ENCODE results near the gene HSD17B2. TPM values are rescaled to one million over a fixed set of nuclear protein-coding genes. Genes with fewer than 3 reads are reported as not detected.

HSD17B2 gene
- total and polyA plus RNA-seq, 2 of the 4 experiments (the other 2 are of a cell fraction) = 0.12 to 0.18 TPM

- Histone ChIP-seq H3K9me1 (ENCODE audit: insufficient read depth, low read length) (peaks cover 4% of the 10 kb centered on the region; the same call in 1 of the 2 replicates), H3K23ac (ENCODE audit: low read depth, low read length) (no peak overlapping the region), H3K4me3 (ENCODE audit: insufficient read depth, low read depth, low read length) (no peak overlapping the region), H3K9ac (ENCODE audit: low read depth, low read length) (no peak overlapping the region), H2AK9ac (replicated peaks; ENCODE audit: low read depth, low read length, poor library complexity) (no peak overlapping the region), H3K56ac (ENCODE audit: extremely low read depth, insufficient read depth, low read length) (no peak overlapping the region), H3K36me3 (ENCODE audit: control insufficient read depth, insufficient read depth, low read length) (peaks cover 27% of the 10 kb centered on the region), H3K4ac (ENCODE audit: low read depth, low read length) (no peak overlapping the region), H3K4me1 (ENCODE audit: control insufficient read depth, insufficient read depth, low read length) (no peaks in the 10 kb centered on the region), H3K14ac (replicated peaks; ENCODE audit: low read depth, low read length) (no peak overlapping the region), H2AK5ac (ENCODE audit: low read depth, low read length) (no peak overlapping the region), H4K8ac (ENCODE audit: low read depth in 2 of 2, low read length in 2 of 2) (no peak overlapping the region), H3K4me2 (ENCODE audit: low read depth, low read length) (no peak overlapping the region), H2BK20ac (ENCODE audit: low read depth, low read length) (no peak overlapping the region), H2AFZ (replicated peaks; ENCODE audit: low read length, poor library complexity) (no peak overlapping the region), H4K20me1 (ENCODE audit: insufficient read depth, low read length) (no peaks in the 10 kb centered on the region), H4K91ac (ENCODE audit: insufficient read depth, low read depth, low read length) (no peak overlapping the region), H2BK120ac (ENCODE audit: low read depth, low read length) (no peak overlapping the region), H4K5ac (ENCODE audit: low read depth, low read length) (no peak overlapping the region), H3K27me3 (ENCODE audit: control insufficient read depth, insufficient read depth, low read length) (no peaks in the 10 kb centered on the region), H3K79me1 (ENCODE audit: low read depth in 1 of 2, low read length in 2 of 2) (peaks cover 0 to 8% of the 10 kb centered on the region in 2 experiments; a peak in 3 of 4 replicates), H2BK5ac (ENCODE audit: low read depth, low read length, poor library complexity, severe bottlenecking) (no peak overlapping the region), H3K9me3 (ENCODE audit: control insufficient read depth, insufficient read depth, low read length) (no peaks in the 10 kb centered on the region), H2BK15ac (ENCODE audit: low read depth, low read length) (no peak overlapping the region), H3K27ac (ENCODE audit: insufficient read depth, low read length) (no peak overlapping the region), H3K18ac (ENCODE audit: low read depth, low read length) (no peak overlapping the region)
- ATAC-seq (ENCODE audit: low read depth) (no peak), DNase-seq (no peak)
- intact Hi-C loops (cut with micrococcal nuclease) (no loop called here), in situ Hi-C loops (cut with MboI; ENCODE audit: low sequenced_read_pairs) (no loop called here), dilution Hi-C loops (cut with HindIII; ENCODE audit: low sequenced_read_pairs, unreplicated experiment) (no loop called here)
- BruUV-seq (replicated peaks) = no TSS peak
- TF ChIP-seq, protein P1, sequence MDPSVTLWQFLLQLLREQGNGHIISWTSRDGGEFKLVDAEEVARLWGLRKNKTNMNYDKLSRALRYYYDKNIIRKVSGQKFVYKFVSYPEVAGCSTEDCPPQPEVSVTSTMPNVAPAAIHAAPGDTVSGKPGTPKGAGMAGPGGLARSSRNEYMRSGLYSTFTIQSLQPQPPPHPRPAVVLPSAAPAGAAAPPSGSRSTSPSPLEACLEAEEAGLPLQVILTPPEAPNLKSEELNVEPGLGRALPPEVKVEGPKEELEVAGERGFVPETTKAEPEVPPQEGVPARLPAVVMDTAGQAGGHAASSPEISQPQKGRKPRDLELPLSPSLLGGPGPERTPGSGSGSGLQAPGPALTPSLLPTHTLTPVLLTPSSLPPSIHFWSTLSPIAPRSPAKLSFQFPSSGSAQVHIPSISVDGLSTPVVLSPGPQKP (IDR thresholded peaks at IDR 0.05; ENCODE audit: borderline replicate concordance, low read depth, low read length) = no peak
- TF ChIP-seq POLR2A (IDR thresholded peaks at IDR 0.05; ENCODE audit: low read depth, low read length) (no peak), RAD21 (IDR thresholded peaks at IDR 0.05; ENCODE audit: low read length) (no peak), BHLHE40 (IDR thresholded peaks at IDR 0.05; ENCODE audit: low read depth, low read length) (no peak), RCOR1 (IDR thresholded peaks at IDR 0.05; ENCODE audit: insufficient replicate concordance, low read length) (no peak), CEBPB (IDR thresholded peaks at IDR 0.05; ENCODE audit: low read depth, low read length) (no peak), SMC3 (IDR thresholded peaks at IDR 0.05; ENCODE audit: low read depth, low read length) (no peak)
- TF ChIP-seq, protein P2, sequence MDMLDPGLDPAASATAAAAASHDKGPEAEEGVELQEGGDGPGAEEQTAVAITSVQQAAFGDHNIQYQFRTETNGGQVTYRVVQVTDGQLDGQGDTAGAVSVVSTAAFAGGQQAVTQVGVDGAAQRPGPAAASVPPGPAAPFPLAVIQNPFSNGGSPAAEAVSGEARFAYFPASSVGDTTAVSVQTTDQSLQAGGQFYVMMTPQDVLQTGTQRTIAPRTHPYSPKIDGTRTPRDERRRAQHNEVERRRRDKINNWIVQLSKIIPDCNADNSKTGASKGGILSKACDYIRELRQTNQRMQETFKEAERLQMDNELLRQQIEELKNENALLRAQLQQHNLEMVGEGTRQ (IDR thresholded peaks at IDR 0.05; ENCODE audit: low read depth, low read length) = no peak
- ChIA-PET POLR2A (ENCODE audit: unreplicated experiment) (no interaction called here), CTCF (no interaction called here)
- WGBS, 2 experiments (ENCODE audit: extremely low coverage in 2 of 2, insufficient read length in 1 of 2) = 88% methylated on average over 4 of the region's 5 CpGs; no CpG with 5 or more reads in 1 of the 2 experiments
Observed at GRCh38 chr16:82146957-82147356, 111.9 kb downstream of the HSD17B2 start.

Measured in IMR-90 (cell line).